Measurements from ENCODE around the gene KIRREL3. TPM values are rescaled to one million over a fixed set of nuclear protein-coding genes. Genes with fewer than 3 reads are reported as not detected.

KIRREL3 gene
- total RNA-seq, 4 donors from 2014 or later, result 0.19 TPM; not detected in 3

DNA sequence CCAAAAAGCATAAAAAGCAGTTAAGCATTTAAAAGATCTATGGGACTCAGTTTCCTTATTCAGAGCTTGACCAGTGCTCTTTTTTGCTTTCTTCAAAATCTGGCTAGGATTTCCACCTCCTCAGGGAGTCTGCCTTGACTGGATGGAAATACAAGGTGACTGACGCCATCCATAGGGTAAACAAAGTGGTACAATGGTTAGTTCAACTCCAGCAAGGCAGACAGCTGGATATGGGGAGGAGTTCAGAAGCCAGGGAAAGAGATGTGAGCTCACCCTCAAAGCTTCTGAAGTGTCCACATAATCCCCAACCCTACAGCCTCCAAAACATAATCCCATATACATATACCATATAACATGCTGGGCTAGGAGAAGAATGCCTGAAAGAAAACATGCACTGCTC lies 52.0 kb downstream of the KIRREL3 start:
- Histone ChIP-seq H3K4me1 (no peaks in the 10 kb centered on the region), H3K4me3 (no peak overlapping the region), H3K27me3 (no peaks in the 10 kb centered on the region), H3K36me3 (no peaks in the 10 kb centered on the region), H3K27ac (no peak overlapping the region), H3K9me3 (no peaks in the 10 kb centered on the region)
- 20 to 36% methylated on average over 1 of the region's 1 CpG for WGBS, 2 donors
- DNase-seq, result no peak
- intact Hi-C loops (cut with DNase I), result no loop called here
- TF ChIP-seq CTCF (IDR thresholded peaks at IDR 0.05), result no peak
- TF ChIP-seq POLR2A (IDR thresholded peaks at IDR 0.05), result no peak

DNA sequence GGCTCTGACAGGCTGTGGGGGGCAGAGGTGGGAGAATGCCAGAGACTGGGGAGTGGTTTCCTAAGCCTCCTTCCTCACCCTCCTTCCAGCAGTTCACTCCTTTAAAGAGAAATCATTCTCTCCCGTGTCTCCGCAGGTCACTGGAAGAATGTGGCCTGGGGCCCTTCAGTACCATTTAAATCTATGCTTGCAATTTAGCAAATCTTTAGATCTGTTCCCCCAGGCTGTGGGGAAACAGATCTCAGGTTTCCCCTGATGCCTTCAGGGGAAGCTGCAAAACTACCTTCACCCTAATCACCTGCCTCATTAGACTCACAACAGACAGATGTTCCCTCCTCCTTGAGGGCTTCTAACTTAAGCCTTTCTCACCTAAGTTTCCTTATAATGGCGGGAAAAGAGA lies 55.3 kb downstream of the KIRREL3 start:
- intact Hi-C loops (cut with DNase I), result no loop called here
- no peak overlapping the region for H3K4me3 ChIP-seq
- no peak for DNase-seq
- no peaks in the 10 kb centered on the region for H3K4me1 ChIP-seq
- WGBS, 2 donors, result 67 to 83% methylated on average over 3 of the region's 3 CpGs
- H3K27ac ChIP-seq, result no peak overlapping the region
- no peaks in the 10 kb centered on the region for H3K9me3 ChIP-seq
- no peaks in the 10 kb centered on the region for H3K27me3 ChIP-seq
- no peaks in the 10 kb centered on the region for H3K36me3 ChIP-seq
- TF ChIP-seq POLR2A (IDR thresholded peaks at IDR 0.05) (no peak), CTCF (IDR thresholded peaks at IDR 0.05) (no peak)

GRCh38 chr11:126943316-126943715 lies 57.3 kb downstream of the KIRREL3 start:
- WGBS, 2 donors, result 66 to 69% methylated on average over 7 of the region's 7 CpGs
- H3K4me3 ChIP-seq, result no peak overlapping the region
- H3K27me3 ChIP-seq, result no peaks in the 10 kb centered on the region
- TF ChIP-seq POLR2A (IDR thresholded peaks at IDR 0.05), result no peak
- TF ChIP-seq CTCF (IDR thresholded peaks at IDR 0.05), result no peak
- H3K9me3 ChIP-seq, result no peaks in the 10 kb centered on the region
- no peaks in the 10 kb centered on the region for H3K4me1 ChIP-seq
- intact Hi-C loops (cut with DNase I), result no loop called here
- no peak for DNase-seq
- H3K36me3 ChIP-seq, result no peaks in the 10 kb centered on the region
- H3K27ac ChIP-seq, result no peak overlapping the region

DNA sequence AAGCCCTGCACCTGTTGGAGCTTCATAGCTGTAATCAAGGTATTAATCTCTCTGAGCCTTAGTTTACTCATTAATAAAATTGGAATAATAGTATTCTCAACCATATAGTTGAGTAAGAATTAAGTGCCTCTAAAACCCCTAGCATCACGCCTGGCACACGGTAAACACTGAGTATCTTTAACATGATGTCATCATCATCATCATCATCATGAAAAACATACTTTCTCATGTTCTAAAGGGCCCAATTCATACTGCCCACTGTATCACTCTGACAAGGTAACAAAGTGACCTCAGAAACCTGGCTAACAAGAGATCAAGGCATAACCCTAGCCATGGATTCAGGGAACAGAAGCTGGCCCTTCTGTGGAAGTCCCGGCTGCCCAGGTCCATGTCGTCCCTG lies 58.4 kb downstream of the KIRREL3 start:
- DNase-seq, result no peak
- WGBS, 2 donors, result 83 to 96% methylated on average over 2 to 4 of the region's 4 CpGs
- Histone ChIP-seq H3K4me1 (no peaks in the 10 kb centered on the region), H3K9me3 (no peaks in the 10 kb centered on the region), H3K27me3 (no peaks in the 10 kb centered on the region), H3K4me3 (no peak overlapping the region), H3K36me3 (no peaks in the 10 kb centered on the region), H3K27ac (no peak overlapping the region)
- TF ChIP-seq POLR2A (IDR thresholded peaks at IDR 0.05) (no peak), CTCF (IDR thresholded peaks at IDR 0.05) (no peak)
- intact Hi-C loops (cut with DNase I), result no loop called here

- intact Hi-C loops (cut with DNase I), result no loop called here
- no peak for TF ChIP-seq POLR2A (IDR thresholded peaks at IDR 0.05)
- no peak for TF ChIP-seq CTCF (IDR thresholded peaks at IDR 0.05)
These were observed 61.0 kb downstream of the KIRREL3 start for GRCh38 chr11:126939552-126939951.

More at GRCh38 chr11:126939552-126939951, 61.0 kb downstream of the KIRREL3 start:
- no peak for DNase-seq
- Histone ChIP-seq H3K4me3 (no peak overlapping the region), H3K4me1 (no peaks in the 10 kb centered on the region), H3K9me3 (no peaks in the 10 kb centered on the region), H3K27ac (no peak overlapping the region), H3K36me3 (no peaks in the 10 kb centered on the region), H3K27me3 (no peaks in the 10 kb centered on the region)
- 53 to 75% methylated on average over 2 of the region's 2 CpGs for WGBS, 2 donors

All from esophagus squamous epithelium (tissue), 5 donors.